MCF 10A (cell line): Measurements from ENCODE around the gene HCN4. TPM values are rescaled to one million over a fixed set of nuclear protein-coding genes. Genes with fewer than 3 reads are reported as not detected.

Experiments used
- BruUV-seq: library from RNA; stranded (reverse); fragments of 400-500 nt; replicated peaks from 2 replicates; lab custom pipeline; 2021; lab: Mats Ljungman, UMichigan
- CTCF ChIA-PET: fragments of 300-600 bp; sonication (Branson Sonifier 250); formaldehyde crosslinking; extraction: SDS; loops from one replicate; lab custom pipeline; 2021; ENCODE audit warnings: antibody characterized with exemption, inconsistent platforms; lab: Yijun Ruan, JAX
- POLR2A ChIA-PET: fragments of 300-600, 350-650 bp; sonication (Branson Sonifier 250); formaldehyde crosslinking; extraction: SDS; loops from one replicate; lab custom pipeline; 2020; ENCODE audit warnings: antibody characterized with exemption, inconsistent platforms; lab: Yijun Ruan, JAX
- DNase-seq: peaks from one replicate; pipeline ENCODE4 v3.0.0-alpha.2; 2018; ENCODE audit not compliant: unreplicated experiment
- H3K27ac Mint-ChIP-seq: one replicate; pipeline ENCODE4 v1.8.0; 2022; ENCODE audit warnings: mild to moderate bottlenecking, low read depth, mixed read lengths; ENCODE audit not compliant: unreplicated experiment
- H3K27me3 Mint-ChIP-seq: one replicate; pipeline ENCODE4 v1.8.0; 2022; ENCODE audit warnings: mixed read lengths; ENCODE audit not compliant: insufficient read depth, unreplicated experiment
- H3K36me3 Mint-ChIP-seq: one replicate; pipeline ENCODE4 v1.8.0; 2022; ENCODE audit warnings: mild to moderate bottlenecking, moderate library complexity, mixed read lengths; ENCODE audit not compliant: insufficient read depth, unreplicated experiment
- H3K4me1 Mint-ChIP-seq: one replicate; pipeline ENCODE4 v1.8.0; 2022; ENCODE audit warnings: mixed read lengths; ENCODE audit not compliant: insufficient read depth, unreplicated experiment
- H3K4me3 Mint-ChIP-seq: one replicate; pipeline ENCODE4 v1.8.0; 2022; ENCODE audit warnings: mild to moderate bottlenecking, moderate library complexity, mixed read lengths; ENCODE audit not compliant: unreplicated experiment
- H3K9me3 Mint-ChIP-seq: one replicate; pipeline ENCODE4 v1.8.0; 2022; ENCODE audit warnings: mixed read lengths; ENCODE audit not compliant: unreplicated experiment
- CTCF ChIP-seq: fragments of 200-600 bp; IDR thresholded peaks from one replicate; pipeline ENCODE4 v1.8.0; 2022; ENCODE audit warnings: antibody characterized with exemption, mild to moderate bottlenecking; ENCODE audit not compliant: unreplicated experiment
- intact Hi-C: fragments of 100-400 bp; cut with micrococcal nuclease; formaldehyde crosslinking; loops from 2 replicates; pipeline ENCODE4 v1.14.1; 2022
- total RNA-seq: library from RNA; stranded (reverse); gene quantifications from 2 replicates; pipeline ENCODE4 v1.2.3, GENCODE V29; 2022

Gene HCN4
- total RNA-seq, 1 experiment from 2014 or later, result not detected

- no peaks in the 10 kb centered on the region for H3K4me1 Mint-ChIP-seq
- no peak for TF ChIP-seq CTCF
- BruUV-seq, result no TSS peak
- H3K36me3 Mint-ChIP-seq, result no peaks in the 10 kb centered on the region
- H3K27me3 Mint-ChIP-seq, result peaks cover 40% of the 10 kb centered on the region
- intact Hi-C loops, result no loop called here
- H3K4me3 Mint-ChIP-seq, result no peak overlapping the region
- POLR2A ChIA-PET, result no interaction called here
- peak; percentile 17 for DNase-seq
- no peaks in the 10 kb centered on the region for H3K9me3 Mint-ChIP-seq
- CTCF ChIA-PET, result interaction anchor here (0.7 kb wide), 1 partner anchor 20 kb away, joined by 6 read pairs; no protein-coding TSS in a partner anchor
- H3K27ac Mint-ChIP-seq, result no peak overlapping the region
Measured at GRCh38 chr15:73341886-73342600, 26.7 kb downstream of the HCN4 start.

GRCh38 chr15:73340502-73341192 lies 28.1 kb downstream of the HCN4 start:
- ChIA-PET CTCF (interaction anchor here (0.8 kb wide), 1 partner anchor 12 kb away, joined by 3 read pairs; no protein-coding TSS in a partner anchor), POLR2A (no interaction called here)
- Mint-ChIP-seq H3K4me3 (no peak overlapping the region), H3K4me1 (no peaks in the 10 kb centered on the region), H3K27me3 (peaks cover 52% of the 10 kb centered on the region), H3K9me3 (no peaks in the 10 kb centered on the region), H3K36me3 (no peaks in the 10 kb centered on the region), H3K27ac (no peak overlapping the region)
- no peak for TF ChIP-seq CTCF
- intact Hi-C loops, result no loop called here
- no TSS peak for BruUV-seq
- no peak for DNase-seq

- H3K27me3 Mint-ChIP-seq, result peaks cover 59% of the 10 kb centered on the region
- TF ChIP-seq CTCF, result no peak
- CTCF ChIA-PET, result interaction anchor here (0.6 kb wide), 1 partner anchor 606 kb away, joined by 3 read pairs; no protein-coding TSS in a partner anchor
- no peak overlapping the region for H3K27ac Mint-ChIP-seq
- DNase-seq, result no peak
- H3K9me3 Mint-ChIP-seq, result no peaks in the 10 kb centered on the region
- no peak overlapping the region for H3K4me3 Mint-ChIP-seq
- no peaks in the 10 kb centered on the region for H3K4me1 Mint-ChIP-seq
- POLR2A ChIA-PET, result no interaction called here
- H3K36me3 Mint-ChIP-seq, result no peaks in the 10 kb centered on the region
- intact Hi-C loops, result no loop called here
- no TSS peak for BruUV-seq
Measured at GRCh38 chr15:73338606-73339374, 30.0 kb downstream of the HCN4 start.

- H3K27me3 Mint-ChIP-seq, result peaks cover 52% of the 10 kb centered on the region
- ChIA-PET CTCF (no interaction called here), POLR2A (no interaction called here)
- H3K4me3 Mint-ChIP-seq, result no peak overlapping the region
- no peaks in the 10 kb centered on the region for H3K36me3 Mint-ChIP-seq
- intact Hi-C loops, result no loop called here
- no peak for TF ChIP-seq CTCF
- H3K27ac Mint-ChIP-seq, result no peak overlapping the region
- no peaks in the 10 kb centered on the region for H3K4me1 Mint-ChIP-seq
- no TSS peak for BruUV-seq
- no peak for DNase-seq
- no peaks in the 10 kb centered on the region for H3K9me3 Mint-ChIP-seq
Measured at GRCh38 chr15:73338058-73338457, 30.7 kb downstream of the HCN4 start.
